IMR-90 (cell line): ENCODE measurements around the gene CHPF2. TPM values are rescaled to one million over a fixed set of nuclear protein-coding genes. Genes with fewer than 3 reads are reported as not detected.

Experiments used
- BHLHE40 ChIP-seq: fragments of 150-350 bp; IDR thresholded peaks from 2 replicates; pipeline ENCODE4 v1.6.1; 2016; ENCODE audit warnings: mild to moderate bottlenecking, low read depth, low read length
- CTCF ChIP-seq: conservative IDR thresholded peaks from 2 replicates; pipeline ENCODE4 v1.5.1; 2012; ENCODE audit warnings: mild to moderate bottlenecking, low read depth, low read length, improper control_type of control experiment
- FOS ChIP-seq: fragments of 150-350 bp; IDR thresholded peaks from 2 replicates; pipeline ENCODE4 v1.6.1; 2016; ENCODE audit warnings: low read depth, low read length
- MAFK ChIP-seq: IDR thresholded peaks from 2 replicates; pipeline ENCODE4 v1.6.1; 2012; ENCODE audit warnings: low read depth, low read length, improper control_type of control experiment
- MXI1 ChIP-seq: IDR thresholded peaks from 2 replicates; pipeline ENCODE4 v1.6.1; 2012; ENCODE audit warnings: low read depth, mild to moderate bottlenecking, low read length, moderate library complexity, borderline replicate concordance
- RCOR1 ChIP-seq: IDR thresholded peaks from 2 replicates; pipeline ENCODE4 v1.6.1; 2012; ENCODE audit warnings: mild to moderate bottlenecking, low read length, improper control_type of control experiment; ENCODE audit not compliant: insufficient replicate concordance
- SMC3 ChIP-seq: fragments of 150-350 bp; IDR thresholded peaks from 2 replicates; pipeline ENCODE4 v1.6.1; 2016; ENCODE audit warnings: low read depth, mild to moderate bottlenecking, antibody characterized with exemption, low read length, moderate library complexity
- polyA plus RNA-seq, 3 experiments: library from polyadenylated mRNA; depleted of rRNA; stranded (reverse); fragments of >200 nt; gene quantifications; 2 replicates each; pipeline ENCODE4 v1.2.3, GENCODE V29; 2012; ENCODE audit warnings: low replicate concordance in 1 of 3
- total RNA-seq: library from RNA; depleted of rRNA; stranded (reverse); fragments of >200 nt; gene quantifications from 2 replicates; pipeline ENCODE4 v1.2.3, GENCODE V29; 2012

CHPF2 gene
- total and polyA plus RNA-seq, 2 of the 4 experiments (the other 2 are of a cell fraction): 26.2 to 77.0 TPM

GRCh38 chr7:151232917-151233701 lies 826 bp downstream of the CHPF2 start (continued):
- TF ChIP-seq CTCF (no peak), BHLHE40 (no peak), SMC3 (no peak), FOS (peak; percentile 62), RCOR1 (no peak), MAFK (peak; percentile 52), MXI1 (peak; percentile 87; the same call in 1 of the 2 replicates)
